TTC549 (cell line): Measurements from ENCODE around the gene NUPR2.
"Not testable (repeated sequence)": the region's sequence is repeated elsewhere in the genome, so short reads cannot be mapped to it uniquely, and the experiment has no call there.

Experiments
- FAIRE-seq: peaks from 2 replicates; lab custom pipeline; 2012; peaks lifted over from hg19 to GRCh38; lab: Jason Lieb, UNC

The NUPR2 gene

DNA sequence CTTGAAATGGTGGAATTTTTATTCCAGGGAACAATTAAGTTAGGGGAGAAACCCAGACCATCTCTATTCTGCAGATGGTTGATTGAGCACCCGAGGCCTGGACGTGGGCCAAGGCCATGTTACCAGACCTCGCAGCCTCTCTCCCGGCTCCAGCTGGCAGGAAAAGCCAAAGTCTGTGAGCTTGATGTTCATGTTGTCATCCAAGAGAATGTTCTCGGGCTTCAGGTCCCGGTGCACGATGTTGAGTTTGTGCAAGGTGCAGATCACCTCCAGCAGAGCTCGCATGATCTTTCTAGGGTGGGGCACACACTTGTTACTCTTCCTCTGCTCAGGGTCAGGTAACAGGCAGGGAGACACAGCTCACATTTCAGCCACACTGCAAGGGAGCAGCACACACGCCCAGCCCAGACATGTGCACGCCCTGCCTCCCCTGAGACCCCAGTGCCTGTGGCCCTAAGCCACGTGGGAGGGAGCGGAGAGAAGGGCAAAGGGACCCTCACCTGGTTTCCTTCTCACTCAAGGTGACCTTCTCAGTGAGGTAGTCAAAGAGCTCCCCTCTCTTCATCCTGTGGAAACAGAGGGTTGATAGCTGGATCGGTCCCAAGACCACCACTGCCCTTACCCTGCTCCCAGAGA lies 32.9 kb downstream of the NUPR2 start:
- no peak for FAIRE-seq

- FAIRE-seq = no peak
Measured at GRCh38 chr7:56081626-56082340, 34.4 kb downstream of the NUPR2 start.

DNA sequence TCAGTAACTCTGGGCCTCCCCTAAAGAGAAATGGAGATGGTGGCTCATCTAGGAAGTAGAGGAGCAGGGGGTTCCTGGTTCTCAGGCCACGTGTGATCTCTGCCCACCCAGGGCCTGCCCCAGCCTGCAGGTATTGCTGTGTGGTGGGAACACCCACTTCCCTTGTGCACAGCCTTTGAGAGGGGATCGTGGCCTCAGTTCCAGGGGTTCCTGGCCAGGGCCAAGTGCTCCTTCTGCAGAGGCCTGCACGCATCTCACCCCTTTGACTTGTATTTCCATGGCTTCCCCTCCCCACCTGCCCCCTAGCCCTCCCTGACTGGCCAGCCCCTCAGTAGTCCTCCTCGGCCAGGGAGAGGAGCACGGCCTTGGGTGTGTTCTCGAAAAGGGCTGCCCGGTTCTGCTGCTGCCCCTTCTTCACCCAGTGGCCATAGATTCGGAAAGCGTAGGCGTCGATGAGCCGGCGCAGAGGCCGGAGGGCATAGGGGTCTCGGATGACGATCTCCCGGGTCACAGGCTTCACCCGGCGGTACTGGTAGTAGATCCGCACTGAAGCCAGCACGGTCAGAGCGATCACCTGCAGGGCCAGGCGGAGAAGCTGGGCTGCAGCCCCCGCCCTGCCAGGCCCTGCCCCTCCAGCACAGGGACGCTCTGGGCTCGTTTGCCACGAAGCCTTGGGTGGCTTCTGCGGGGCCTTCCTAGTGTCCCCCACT lies 35.3 kb downstream of the NUPR2 start:
- FAIRE-seq = not testable (repeated sequence)

DNA sequence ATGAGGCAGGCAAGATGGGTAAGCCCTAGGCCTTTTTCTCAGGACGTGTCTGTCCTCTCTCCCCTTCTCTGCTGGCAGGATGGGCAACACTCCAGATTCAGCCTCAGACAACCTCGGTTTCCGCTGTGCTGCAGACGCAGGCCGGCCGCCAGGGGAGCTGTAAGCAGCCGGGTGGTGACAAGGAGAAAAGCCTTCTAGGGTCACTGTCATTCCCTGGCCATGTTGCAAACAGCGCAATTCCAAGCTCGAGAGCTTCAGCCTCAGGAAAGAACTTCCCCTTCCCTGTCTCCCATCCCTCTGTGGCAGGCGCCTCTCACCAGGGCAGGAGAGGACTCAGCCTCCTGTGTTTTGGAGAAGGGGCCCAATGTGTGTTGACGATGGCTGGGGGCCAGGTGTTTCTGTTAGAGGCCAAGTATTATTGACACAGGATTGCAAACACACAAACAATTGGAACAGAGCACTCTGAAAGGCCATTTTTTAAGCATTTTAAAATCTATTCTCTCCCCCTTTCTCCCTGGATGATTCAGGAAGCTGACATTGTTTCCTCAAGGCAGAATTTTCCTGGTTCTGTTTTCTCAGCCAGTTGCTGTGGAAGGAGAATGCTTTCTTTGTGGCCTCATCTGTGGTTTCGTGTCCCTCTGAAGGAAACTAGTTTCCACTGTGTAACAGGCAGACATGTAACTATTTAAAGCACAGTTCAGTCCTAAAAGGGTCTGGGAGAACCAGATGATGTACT lies 36.6 kb downstream of the NUPR2 start:
- FAIRE-seq = no peak

GRCh38 chr7:56078196-56078595 lies 38.0 kb downstream of the NUPR2 start:
- no peak for FAIRE-seq

DNA sequence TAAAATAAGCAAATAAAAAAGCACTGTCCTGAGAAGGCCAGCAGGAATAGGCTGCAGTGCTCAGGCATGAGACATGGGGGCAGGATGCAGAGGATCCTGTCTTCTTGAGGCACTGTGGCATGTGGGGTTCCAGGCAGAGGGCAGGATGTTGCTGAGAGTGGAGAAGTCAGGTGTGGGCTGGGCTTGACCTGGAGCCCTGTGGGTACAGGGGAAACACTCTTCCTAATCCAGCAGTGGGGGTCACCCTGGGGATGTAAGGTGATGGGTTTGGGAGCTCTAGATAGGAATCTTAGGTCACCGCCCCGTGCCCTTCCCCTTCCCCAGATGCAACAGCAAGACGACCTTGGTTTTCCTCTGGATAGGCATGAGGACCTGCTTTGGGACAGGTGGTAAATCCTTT lies 38.5 kb downstream of the NUPR2 start:
- FAIRE-seq = no peak

GRCh38 chr7:56074371-56074791 lies 41.8 kb downstream of the NUPR2 start:
- FAIRE-seq = no peak

DNA sequence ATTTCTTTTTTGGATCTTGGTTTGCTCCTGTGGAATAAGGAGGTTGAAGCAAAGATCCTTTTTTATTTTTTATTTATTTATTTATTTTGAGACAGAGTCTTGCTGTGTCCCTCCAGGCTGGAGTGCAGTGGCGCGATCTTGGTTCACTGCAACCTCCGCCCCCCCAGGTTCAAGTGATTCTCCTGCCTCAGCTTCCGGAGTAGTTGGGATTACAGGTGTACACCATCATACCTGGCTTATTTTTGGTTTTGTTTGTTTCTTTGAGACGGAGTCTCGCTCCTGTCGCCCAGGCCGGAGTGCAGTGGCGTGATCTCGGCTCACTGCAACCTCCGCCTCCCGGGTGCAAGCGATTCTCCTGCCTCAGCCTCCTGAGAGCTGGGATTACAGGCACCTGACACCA lies 49.8 kb downstream of the NUPR2 start:
- FAIRE-seq = not testable (repeated sequence)
